CD4-positive, alpha-beta T cell (primary cell): ENCODE data around the gene ARMC7. TPM values are rescaled to one million over a fixed set of nuclear protein-coding genes. Genes with fewer than 3 reads are reported as not detected.
"Not testable (repeated sequence)": the region's sequence is repeated elsewhere in the genome, so short reads cannot be mapped to it uniquely, and the experiment has no call there.

Experiments
- ATAC-seq: fragments of 200-7000 bp; cut with Tn5 transposase; one replicate; pipeline ENCODE4 v1.10.0; 2022; ENCODE audit warnings: mild to moderate bottlenecking; ENCODE audit not compliant: poor library complexity
- CTCF ChIA-PET: fragments of 350-600 bp; sonication (Branson Sonifier 250); formaldehyde crosslinking; loops from one replicate; lab custom pipeline; 2021; ENCODE audit warnings: antibody characterized with exemption, inconsistent platforms; lab: Charles Lee
- POLR2A ChIA-PET: fragments of 350-600 bp; sonication (Branson Sonifier 250); formaldehyde crosslinking; loops from one replicate; lab custom pipeline; 2021; ENCODE audit warnings: antibody characterized with exemption, inconsistent platforms; lab: Charles Lee
- DNase-seq, 14 experiments: peaks; one replicate each; pipeline ENCODE4 v3.0.0-alpha.2; 2013 to 2020; ENCODE audit warnings: mixed read lengths in 2 of 14
- H3K27ac ChIP-seq, 2 donors: one replicate each; pipeline versions ENCODE4 v1.5.1 to v1.7.0; 2013; ENCODE audit warnings: low read length in 2 of 2, low read depth in 1 of 2, mild to moderate bottlenecking in 1 of 2
- H3K27me3 ChIP-seq, 2 experiments: 1 replicate in 1 of 2; 2 replicates in 1 of 2; pipeline versions ENCODE4 v1.6.1 to v1.7.0; 2013; ENCODE audit warnings: low read length in 2 of 2, control low read depth in 1 of 2, mild to moderate bottlenecking in 1 of 2, moderate library complexity in 1 of 2; ENCODE audit not compliant: insufficient read depth in 2 of 2, control insufficient read depth in 1 of 2
- H3K36me3 ChIP-seq: one replicate; pipeline ENCODE4 v1.6.1; 2013; ENCODE audit warnings: low read length, control low read depth; ENCODE audit not compliant: insufficient read depth
- H3K4me1 ChIP-seq: one replicate; pipeline ENCODE4 v1.6.1; 2013; ENCODE audit warnings: low read length, control low read depth; ENCODE audit not compliant: insufficient read depth
- H3K4me3 ChIP-seq: one replicate; pipeline ENCODE4 v1.5.1; 2013; ENCODE audit warnings: mild to moderate bottlenecking, low read length, moderate library complexity
- H3K9me3 ChIP-seq, 2 experiments: 1 replicate in 1 of 2; 2 replicates in 1 of 2; pipeline versions ENCODE4 v1.6.1 to v1.7.0; 2013; ENCODE audit warnings: low read length in 2 of 2, mild to moderate bottlenecking in 2 of 2, control low read depth in 1 of 2, moderate library complexity in 1 of 2; ENCODE audit not compliant: control insufficient read depth in 1 of 2, insufficient read depth in 1 of 2
- H3K27ac Mint-ChIP-seq: one replicate; pipeline ENCODE4 v1.8.0; 2020; ENCODE audit warnings: mixed read lengths
- H3K27me3 Mint-ChIP-seq: one replicate; pipeline ENCODE4 v1.8.0; 2021; ENCODE audit warnings: mixed read lengths
- H3K36me3 Mint-ChIP-seq: one replicate; pipeline ENCODE4 v1.8.0; 2021; ENCODE audit warnings: low read depth, mixed read lengths
- H3K4me1 Mint-ChIP-seq: one replicate; pipeline ENCODE4 v1.8.0; 2021; ENCODE audit warnings: low read depth, mixed read lengths
- H3K4me3 Mint-ChIP-seq: one replicate; pipeline ENCODE4 v1.8.0; 2020; ENCODE audit warnings: mild to moderate bottlenecking, mixed read lengths
- H3K9me3 Mint-ChIP-seq: one replicate; pipeline ENCODE4 v1.8.0; 2020; ENCODE audit warnings: mixed read lengths
- intact Hi-C, 2 experiments: fragments of 100-400 bp; cut with DNase I in 1 of 2; cut with micrococcal nuclease in 1 of 2; formaldehyde crosslinking; loops; one replicate each; pipeline versions ENCODE4 v1.15.1 to v1.9.0; 2023 to 2025; cut with DNase I, micrococcal nuclease
- total RNA-seq, 174 experiments: library from RNA in 2 of 174; stranded (reverse) in 2 of 174; gene quantifications; one replicate each; pipeline ENCODE4 v1.2.3 and lab custom pipeline; 2021 to 2026
- TF ChIP-seq, protein P1 (sequence below): fragments of 200-600 bp; IDR thresholded peaks from one replicate; pipeline ENCODE4 v1.8.0; 2022; ENCODE audit warnings: antibody characterized with exemption, mild to moderate bottlenecking

Gene ARMC7
- total RNA-seq, 2 experiments from 2014 or later, result 4.1 to 4.8 TPM

DNA sequence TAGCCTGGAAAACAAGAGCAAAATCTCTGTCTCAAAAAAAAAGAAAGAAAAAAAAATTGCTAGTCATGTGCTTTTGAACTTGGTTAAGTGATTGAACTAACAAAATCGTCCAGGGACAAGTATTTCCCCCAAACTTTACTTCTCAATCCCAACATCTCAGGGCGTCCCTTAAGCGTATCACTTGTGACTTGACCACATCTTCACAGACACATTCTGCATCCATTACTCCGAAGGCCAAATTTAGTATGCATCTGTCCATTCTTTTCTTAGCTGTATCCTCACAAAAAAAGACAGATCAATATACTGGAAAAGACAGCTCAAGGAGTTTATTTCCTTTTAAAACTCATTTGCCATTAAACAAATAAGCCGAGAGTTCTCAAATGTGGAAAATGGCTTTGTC is 50.4 kb downstream of the ARMC7 start:
- no peak overlapping the region for H3K4me3 ChIP-seq
- intact Hi-C loops, result no loop called here
- TF ChIP-seq, protein P1, sequence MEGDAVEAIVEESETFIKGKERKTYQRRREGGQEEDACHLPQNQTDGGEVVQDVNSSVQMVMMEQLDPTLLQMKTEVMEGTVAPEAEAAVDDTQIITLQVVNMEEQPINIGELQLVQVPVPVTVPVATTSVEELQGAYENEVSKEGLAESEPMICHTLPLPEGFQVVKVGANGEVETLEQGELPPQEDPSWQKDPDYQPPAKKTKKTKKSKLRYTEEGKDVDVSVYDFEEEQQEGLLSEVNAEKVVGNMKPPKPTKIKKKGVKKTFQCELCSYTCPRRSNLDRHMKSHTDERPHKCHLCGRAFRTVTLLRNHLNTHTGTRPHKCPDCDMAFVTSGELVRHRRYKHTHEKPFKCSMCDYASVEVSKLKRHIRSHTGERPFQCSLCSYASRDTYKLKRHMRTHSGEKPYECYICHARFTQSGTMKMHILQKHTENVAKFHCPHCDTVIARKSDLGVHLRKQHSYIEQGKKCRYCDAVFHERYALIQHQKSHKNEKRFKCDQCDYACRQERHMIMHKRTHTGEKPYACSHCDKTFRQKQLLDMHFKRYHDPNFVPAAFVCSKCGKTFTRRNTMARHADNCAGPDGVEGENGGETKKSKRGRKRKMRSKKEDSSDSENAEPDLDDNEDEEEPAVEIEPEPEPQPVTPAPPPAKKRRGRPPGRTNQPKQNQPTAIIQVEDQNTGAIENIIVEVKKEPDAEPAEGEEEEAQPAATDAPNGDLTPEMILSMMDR, result no peak
- no peak overlapping the region for H3K27ac ChIP-seq
- POLR2A ChIA-PET, result no interaction called here
- H3K4me3 Mint-ChIP-seq, result no peak overlapping the region
- no peaks in the 10 kb centered on the region for H3K9me3 Mint-ChIP-seq
- no peaks in the 10 kb centered on the region for H3K27me3 Mint-ChIP-seq
- no peaks in the 10 kb centered on the region for H3K9me3 ChIP-seq
- CTCF ChIA-PET, result interaction anchor here (0.9 kb wide), 1 partner anchor 12 kb away, joined by 3 read pairs; no protein-coding TSS in a partner anchor
- H3K27me3 ChIP-seq, result no peaks in the 10 kb centered on the region
- H3K27ac Mint-ChIP-seq, result no peak overlapping the region
- H3K36me3 ChIP-seq, result peaks cover 3% of the 10 kb centered on the region
- no peak for DNase-seq
- peaks cover 2% of the 10 kb centered on the region for H3K4me1 Mint-ChIP-seq
- peaks cover 5% of the 10 kb centered on the region for H3K36me3 Mint-ChIP-seq
- ATAC-seq, result no peak
- H3K4me1 ChIP-seq, result peaks cover 2% of the 10 kb centered on the region

DNA sequence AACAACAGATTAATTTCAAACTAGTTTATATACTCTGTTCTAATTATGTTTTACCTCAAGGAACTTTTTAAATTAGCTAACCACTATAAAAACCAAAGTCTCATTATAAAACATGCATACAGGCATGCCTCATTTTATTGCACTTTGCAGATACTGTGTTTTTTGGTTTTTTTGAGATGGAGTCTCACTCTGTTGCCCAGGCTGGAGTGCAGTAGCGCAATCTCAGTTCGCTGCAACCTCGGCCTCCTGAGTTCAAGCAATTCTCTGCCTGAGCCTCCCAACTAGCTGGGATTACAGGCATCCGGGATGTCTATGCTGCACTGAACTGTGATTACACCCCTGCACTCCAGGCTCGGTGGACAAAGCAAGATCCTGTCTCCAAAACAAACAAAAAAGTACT is 53.3 kb downstream of the ARMC7 start:
- no peak for ATAC-seq
- Mint-ChIP-seq H3K27ac (no peak overlapping the region), H3K4me1 (no peaks in the 10 kb centered on the region), H3K9me3 (no peaks in the 10 kb centered on the region), H3K4me3 (no peak overlapping the region), H3K36me3 (peaks cover 30% of the 10 kb centered on the region), H3K27me3 (no peaks in the 10 kb centered on the region)
- no peaks in the 10 kb centered on the region for H3K4me1 ChIP-seq
- no peaks in the 10 kb centered on the region for H3K9me3 ChIP-seq
- intact Hi-C loops, result no loop called here
- ChIA-PET POLR2A (interaction anchor here (0.6 to 0.8 kb wide), 2 partner anchors 8 to 30 kb away, joined by 3 read pairs; partner anchors contain the start of gene JPT1), CTCF (no interaction called here)
- DNase-seq, result no peak
- TF ChIP-seq, protein P1, result no peak
- no peak overlapping the region for H3K4me3 ChIP-seq
- H3K27ac ChIP-seq, result no peak overlapping the region
- peaks cover 16% of the 10 kb centered on the region for H3K36me3 ChIP-seq
- no peaks in the 10 kb centered on the region for H3K27me3 ChIP-seq

DNA sequence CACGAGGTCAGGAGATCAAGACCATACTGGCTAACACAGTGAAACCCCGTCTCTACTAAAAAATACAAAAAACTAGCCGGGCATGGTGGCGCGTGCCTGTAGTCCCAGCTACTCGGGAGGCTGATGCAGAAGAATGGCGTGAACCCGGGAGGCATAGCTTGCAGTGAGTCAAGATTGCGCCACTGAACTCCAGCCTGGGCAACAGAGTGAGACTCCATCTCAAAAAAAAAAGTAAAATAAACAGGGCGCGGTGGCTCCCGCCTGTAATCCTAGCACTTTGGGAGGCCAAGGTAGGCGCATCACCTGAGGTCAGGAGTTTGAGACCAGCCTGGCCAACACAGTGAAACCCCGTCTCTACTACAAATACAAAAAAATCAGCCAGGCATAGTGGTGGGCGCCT is 54.8 kb downstream of the ARMC7 start:
- H3K9me3 ChIP-seq, H3K4me1 Mint-ChIP-seq, H3K4me1 ChIP-seq, DNase-seq, H3K9me3 Mint-ChIP-seq, ATAC-seq, H3K27me3 Mint-ChIP-seq, H3K27ac ChIP-seq, H3K4me3 Mint-ChIP-seq, H3K4me3 ChIP-seq, intact Hi-C loops, H3K27me3 ChIP-seq, H3K27ac Mint-ChIP-seq: not testable (repeated sequence)
- ChIA-PET CTCF (interaction anchor here (0.7 to 1.4 kb wide), 3 partner anchors 34 to 88 kb away, joined by 3 to 7 read pairs (median 3); partner anchors contain the start of gene NT5C), POLR2A (interaction anchor here (1.3 kb wide), 1 partner anchor 10 kb away, joined by 5 read pairs; the partner anchor contains the start of gene JPT1)
- H3K36me3 ChIP-seq, result peaks cover 24% of the 10 kb centered on the region
- peaks cover 33% of the 10 kb centered on the region for H3K36me3 Mint-ChIP-seq

DNA sequence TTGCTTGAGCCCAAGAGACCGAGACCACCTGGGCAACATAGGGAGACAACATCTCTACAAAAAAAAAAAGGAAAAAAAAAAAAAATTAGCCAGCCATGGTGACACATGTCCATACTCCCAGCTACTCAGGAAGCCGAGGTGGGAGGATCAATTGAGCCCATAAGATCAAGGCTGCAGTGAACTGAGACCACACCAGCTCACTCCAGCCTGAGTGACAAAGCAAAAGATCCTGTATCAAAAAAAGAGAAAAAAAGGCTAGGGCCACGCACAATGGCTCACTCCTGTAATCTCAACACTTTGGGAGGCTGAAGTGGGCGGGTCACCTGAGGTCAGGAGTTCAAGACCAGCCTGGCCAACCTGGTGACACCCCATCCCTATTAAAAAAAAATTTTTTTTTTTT is 59.2 kb downstream of the ARMC7 start:
- Histone ChIP-seq H3K36me3 (peaks cover 48% of the 10 kb centered on the region), H3K9me3 (no peaks in the 10 kb centered on the region), H3K4me3 (no peak overlapping the region), H3K27me3 (no peaks in the 10 kb centered on the region), H3K27ac (no peak overlapping the region), H3K4me1 (peaks cover 14% of the 10 kb centered on the region)
- Mint-ChIP-seq H3K27me3 (no peaks in the 10 kb centered on the region), H3K4me1 (peaks cover 13% of the 10 kb centered on the region), H3K36me3 (peaks cover 56% of the 10 kb centered on the region), H3K27ac (no peak overlapping the region), H3K9me3 (no peaks in the 10 kb centered on the region), H3K4me3 (no peak overlapping the region)
- ChIA-PET CTCF (interaction anchor here (1.2 kb wide), 1 partner anchor 55 kb away, joined by 3 read pairs; no protein-coding TSS in a partner anchor), POLR2A (no interaction called here)
- ATAC-seq (no peak), DNase-seq (no peak)
- intact Hi-C loops, result no loop called here
- TF ChIP-seq, protein P1, result no peak
